Keratinocyte (primary cell): ENCODE results near the gene SHC3. TPM values are rescaled to one million over a fixed set of nuclear protein-coding genes. Genes with fewer than 3 reads are reported as not detected.

Source experiments
- DNase-seq: peaks from one replicate; pipeline ENCODE4 v3.0.0-alpha.2; 2011; ENCODE audit warnings: low read depth, missing footprints, low spot score
- FAIRE-seq: peaks from 2 replicates; lab custom pipeline; 2011; peaks lifted over from hg19 to GRCh38; lab: Jason Lieb, UNC
- H2AFZ ChIP-seq: 2 replicates; pipeline ENCODE4 v1.6.0; 2012; ENCODE audit warnings: low read length, control low read depth, inconsistent platforms; ENCODE audit not compliant: control insufficient read depth
- H3K27ac ChIP-seq: 2 replicates; pipeline ENCODE4 v1.5.1; 2011; ENCODE audit warnings: low read length; ENCODE audit not compliant: control insufficient read depth, insufficient read depth
- H3K27me3 ChIP-seq: 3 replicates; pipeline ENCODE4 v1.6.0; 2011; ENCODE audit warnings: low read length; ENCODE audit not compliant: control insufficient read depth, insufficient read depth; ENCODE audit errors: extremely low read depth
- H3K36me3 ChIP-seq, 2 experiments: 2 replicates in 1 of 2; 3 replicates in 1 of 2; pipeline ENCODE4 v1.5.1; 2011; ENCODE audit warnings: low read length in 2 of 2, mild to moderate bottlenecking in 1 of 2; ENCODE audit not compliant: control insufficient read depth in 2 of 2, insufficient read depth in 2 of 2; ENCODE audit errors: extremely low read depth in 1 of 2
- H3K4me1 ChIP-seq: 3 replicates; pipeline ENCODE4 v1.5.1; 2011; ENCODE audit warnings: low read length; ENCODE audit not compliant: control insufficient read depth, insufficient read depth; ENCODE audit errors: extremely low read depth
- H3K4me2 ChIP-seq: 3 replicates; pipeline ENCODE4 v1.6.0; 2011; ENCODE audit warnings: low read depth, low read length; ENCODE audit not compliant: control insufficient read depth, insufficient read depth; ENCODE audit errors: extremely low read depth
- H3K4me3 ChIP-seq, 3 experiments: fragments of 200-600 bp in 1 of 3; sonication (generic) in 1 of 3; 2 replicates in 2 of 3; 3 replicates in 1 of 3; pipeline ENCODE4 v1.5.1; 2011 to 2016; ENCODE audit warnings: low read length in 3 of 3, mild to moderate bottlenecking in 3 of 3, control low read depth in 2 of 3, inconsistent platforms in 1 of 3, low read depth in 1 of 3, mixed read lengths in 1 of 3, mixed run types in 1 of 3, moderate library complexity in 1 of 3; ENCODE audit not compliant: control insufficient read depth in 2 of 3, insufficient read depth in 2 of 3; ENCODE audit errors: extremely low read depth in 1 of 3
- H3K79me2 ChIP-seq: 2 replicates; pipeline ENCODE4 v1.6.0; 2012; ENCODE audit warnings: low read length; ENCODE audit not compliant: control insufficient read depth, insufficient read depth
- H3K9ac ChIP-seq: 3 replicates; pipeline ENCODE4 v1.6.0; 2011; ENCODE audit warnings: low read length; ENCODE audit not compliant: control insufficient read depth, insufficient read depth; ENCODE audit errors: extremely low read depth
- H3K9me1 ChIP-seq: 3 replicates; pipeline ENCODE4 v1.6.0; 2011; ENCODE audit warnings: low read length; ENCODE audit not compliant: control insufficient read depth, insufficient read depth; ENCODE audit errors: extremely low read depth
- H3K9me3 ChIP-seq: 2 replicates; pipeline ENCODE4 v1.5.1; 2012; ENCODE audit warnings: low read depth, low read length; ENCODE audit not compliant: control insufficient read depth
- H4K20me1 ChIP-seq: 3 replicates; pipeline ENCODE4 v1.6.0; 2011; ENCODE audit warnings: low read length; ENCODE audit not compliant: control insufficient read depth, insufficient read depth; ENCODE audit errors: extremely low read depth
- CTCF ChIP-seq, 3 experiments: IDR thresholded peaks in 1 of 3; conservative IDR thresholded peaks in 1 of 3; optimal IDR thresholded peaks in 1 of 3; 2 replicates in 2 of 3; 3 replicates in 1 of 3; pipeline versions ENCODE3 to v1.5.1; 2011; ENCODE audit warnings: low read length in 3 of 3, mild to moderate bottlenecking in 3 of 3, moderate library complexity in 2 of 3, control low read depth in 1 of 3, inconsistent platforms in 1 of 3; ENCODE audit not compliant: insufficient read depth in 2 of 3; ENCODE audit errors: extremely low read depth in 1 of 3
- EZH2 ChIP-seq: IDR thresholded peaks from one replicate; pipeline ENCODE4 v1.6.1; 2012; ENCODE audit warnings: inconsistent platforms, mild to moderate bottlenecking, low read length, moderate library complexity
- dilution Hi-C: fragments of 300-500 bp; cut with MboI; formaldehyde crosslinking; loops from one replicate; pipeline ENCODE4 v1.7.0; 2020; ENCODE audit warnings: low sequenced_read_pairs; ENCODE audit not compliant: extremely low pct_ligation_motif_present
- polyA plus RNA-seq, 5 experiments: library from polyadenylated mRNA; depleted of rRNA in 3 of 5; stranded (reverse) in 3 of 5; stranded (forward) in 1 of 5; unstranded in 1 of 5; fragments of >200 nt; gene quantifications; 1 replicate in 1 of 5; 2 replicates in 3 of 5; 3 replicates in 1 of 5; pipeline versions ENCODE4 v1.2.1 to v1.2.3, GENCODE V29; 2011 to 2012; ENCODE audit warnings: missing spikeins in 2 of 5, low read depth in 1 of 5, low replicate concordance in 1 of 5

Gene SHC3
- polyA plus RNA-seq, 1 donor (not counting 4 experiments of a cell fraction or from before 2014, with no cell fraction given) = 0.03 TPM

GRCh38 chr9:89107406-89107805 is 71.2 kb downstream of the SHC3 start:
- Histone ChIP-seq H3K79me2 (no peaks in the 10 kb centered on the region), H3K9ac (no peak overlapping the region), H3K27ac (no peak overlapping the region), H3K9me1 (no peaks in the 10 kb centered on the region), H3K36me3 (no peaks in the 10 kb centered on the region), H4K20me1 (no peaks in the 10 kb centered on the region), H3K4me1 (no peaks in the 10 kb centered on the region), H3K4me2 (no peak overlapping the region), H3K27me3 (no peaks in the 10 kb centered on the region), H3K9me3 (no peaks in the 10 kb centered on the region), H3K4me3 (no peak overlapping the region), H2AFZ (no peak overlapping the region)
- dilution Hi-C loops = no loop called here
- TF ChIP-seq EZH2 (no peak), CTCF (optimal IDR thresholded peaks at IDR 0.05 in 1 of 3, IDR thresholded peaks at IDR 0.05 in 1 of 3, conservative IDR thresholded peaks at IDR 0.05 in 1 of 3; ENCODE audit: extremely low read depth in 1 of 3, insufficient read depth in 2 of 3, low read length in 3 of 3) (no peak)
- FAIRE-seq (no peak), DNase-seq (no peak)

- H3K9me1 ChIP-seq = no peaks in the 10 kb centered on the region
- no peaks in the 10 kb centered on the region for H3K36me3 ChIP-seq
- H3K27me3 ChIP-seq = no peaks in the 10 kb centered on the region
- H4K20me1 ChIP-seq = no peaks in the 10 kb centered on the region
- H3K4me1 ChIP-seq = no peaks in the 10 kb centered on the region
- dilution Hi-C loops = no loop called here
- no peaks in the 10 kb centered on the region for H3K79me2 ChIP-seq
- H3K9ac ChIP-seq = no peak overlapping the region
- H3K9me3 ChIP-seq = no peaks in the 10 kb centered on the region
- TF ChIP-seq EZH2 (no peak), CTCF (optimal IDR thresholded peaks at IDR 0.05 in 1 of 3, IDR thresholded peaks at IDR 0.05 in 1 of 3, conservative IDR thresholded peaks at IDR 0.05 in 1 of 3; ENCODE audit: extremely low read depth in 1 of 3, insufficient read depth in 2 of 3, low read length in 3 of 3) (no peak)
- DNase-seq (no peak), FAIRE-seq (no peak)
- H3K4me2 ChIP-seq = no peak overlapping the region
- H3K4me3 ChIP-seq = no peak overlapping the region
- no peak overlapping the region for H2AFZ ChIP-seq
- no peak overlapping the region for H3K27ac ChIP-seq
Measured at GRCh38 chr9:89106224-89106851, 72.3 kb downstream of the SHC3 start.
